ENCODE data around the gene ATP6V1D. TPM values are rescaled to one million over a fixed set of nuclear protein-coding genes. Genes with fewer than 3 reads are reported as not detected.

Gene ATP6V1D
- total and polyA plus RNA-seq, 4 donors = 37.6 to 65.4 (median 49.0) TPM

DNA sequence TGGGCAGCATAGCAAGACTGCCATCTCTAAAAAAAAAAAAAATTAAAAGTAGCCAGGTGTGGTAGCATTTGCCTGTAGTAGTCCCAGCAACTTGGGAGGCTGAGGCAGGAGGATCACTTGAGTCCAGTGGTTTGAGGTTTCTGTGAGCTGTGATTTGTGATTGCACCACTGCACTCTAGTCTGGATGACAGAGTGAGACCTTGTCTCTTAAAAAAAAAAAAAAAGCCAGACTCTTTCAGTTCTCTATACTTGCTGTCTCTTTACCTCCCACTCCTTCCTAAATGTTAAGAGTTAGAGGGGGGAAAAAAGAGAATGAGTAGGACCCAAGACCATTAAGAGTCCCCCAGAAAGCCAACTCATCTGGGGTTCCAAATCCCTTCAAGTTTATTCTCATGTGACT, 18.3 kb upstream of the ATP6V1D start:
- H3K36me3 ChIP-seq (ENCODE audit: control insufficient read depth in 1 of 2, insufficient read depth in 2 of 2, low read length in 1 of 2) = peaks cover 13 to 14% of the 10 kb centered on the region in 2 donors

GRCh38 chr14:67373347-67373746, 13.7 kb upstream of the ATP6V1D start:
- WGBS, 2 donors = 75% methylated on average over 2 of the region's 2 CpGs
- Histone ChIP-seq H3K27me3 (ENCODE audit: control insufficient read depth in 1 of 2, insufficient read depth in 2 of 2, low read length in 1 of 2) (no peaks in the 10 kb centered on the region), H3K9me3 (ENCODE audit: control insufficient read depth, low read length) (no peaks in the 10 kb centered on the region), H3K27ac (ENCODE audit: low read depth in 1 of 2, low read length in 2 of 2) (no peak overlapping the region), H3K4me1 (ENCODE audit: control insufficient read depth in 1 of 2, insufficient read depth in 2 of 2, low read length in 2 of 2) (no peaks in the 10 kb centered on the region), H3K36me3 (ENCODE audit: control insufficient read depth in 1 of 2, insufficient read depth in 2 of 2, low read length in 1 of 2) (peaks cover 9 to 14% of the 10 kb centered on the region in 2 donors), H3K4me3 (ENCODE audit: low read length in 2 of 2) (no peak overlapping the region)
- intact Hi-C loops (cut with DNase I) = no loop called here
- DNase-seq (no peak), ATAC-seq (ENCODE audit: low FRiP score) (no peak)

More for the DNA sequence above, 18.3 kb upstream of the ATP6V1D start:
- Histone ChIP-seq H3K9me3 (ENCODE audit: control insufficient read depth, low read length) (no peaks in the 10 kb centered on the region), H3K27ac (ENCODE audit: low read depth in 1 of 2, low read length in 2 of 2) (no peak overlapping the region), H3K27me3 (ENCODE audit: control insufficient read depth in 1 of 2, insufficient read depth in 2 of 2, low read length in 1 of 2) (no peaks in the 10 kb centered on the region), H3K4me3 (ENCODE audit: low read length in 2 of 2) (no peak overlapping the region), H3K4me1 (ENCODE audit: control insufficient read depth in 1 of 2, insufficient read depth in 2 of 2, low read length in 2 of 2) (no peaks in the 10 kb centered on the region)
- ATAC-seq (ENCODE audit: low FRiP score) = no peak
- intact Hi-C loops (cut with DNase I) = no loop called here
- no peak for DNase-seq

- DNase-seq = no peak
- no peak for ATAC-seq (ENCODE audit: low FRiP score)
- Histone ChIP-seq H3K9me3 (ENCODE audit: control insufficient read depth, low read length) (no peaks in the 10 kb centered on the region), H3K36me3 (ENCODE audit: control insufficient read depth in 1 of 2, insufficient read depth in 2 of 2, low read length in 1 of 2) (peaks cover 8 to 14% of the 10 kb centered on the region in 2 donors), H3K4me3 (ENCODE audit: low read length in 2 of 2) (no peak overlapping the region), H3K4me1 (ENCODE audit: control insufficient read depth in 1 of 2, insufficient read depth in 2 of 2, low read length in 2 of 2) (no peaks in the 10 kb centered on the region), H3K27ac (ENCODE audit: low read depth in 1 of 2, low read length in 2 of 2) (no peak overlapping the region), H3K27me3 (ENCODE audit: control insufficient read depth in 1 of 2, insufficient read depth in 2 of 2, low read length in 1 of 2) (no peaks in the 10 kb centered on the region)
- 98 to 100% methylated on average over 1 of the region's 1 CpG for WGBS, 2 donors
- intact Hi-C loops (cut with DNase I) = no loop called here
These were observed 13.2 kb upstream of the ATP6V1D start for GRCh38 chr14:67372833-67373232.

DNA sequence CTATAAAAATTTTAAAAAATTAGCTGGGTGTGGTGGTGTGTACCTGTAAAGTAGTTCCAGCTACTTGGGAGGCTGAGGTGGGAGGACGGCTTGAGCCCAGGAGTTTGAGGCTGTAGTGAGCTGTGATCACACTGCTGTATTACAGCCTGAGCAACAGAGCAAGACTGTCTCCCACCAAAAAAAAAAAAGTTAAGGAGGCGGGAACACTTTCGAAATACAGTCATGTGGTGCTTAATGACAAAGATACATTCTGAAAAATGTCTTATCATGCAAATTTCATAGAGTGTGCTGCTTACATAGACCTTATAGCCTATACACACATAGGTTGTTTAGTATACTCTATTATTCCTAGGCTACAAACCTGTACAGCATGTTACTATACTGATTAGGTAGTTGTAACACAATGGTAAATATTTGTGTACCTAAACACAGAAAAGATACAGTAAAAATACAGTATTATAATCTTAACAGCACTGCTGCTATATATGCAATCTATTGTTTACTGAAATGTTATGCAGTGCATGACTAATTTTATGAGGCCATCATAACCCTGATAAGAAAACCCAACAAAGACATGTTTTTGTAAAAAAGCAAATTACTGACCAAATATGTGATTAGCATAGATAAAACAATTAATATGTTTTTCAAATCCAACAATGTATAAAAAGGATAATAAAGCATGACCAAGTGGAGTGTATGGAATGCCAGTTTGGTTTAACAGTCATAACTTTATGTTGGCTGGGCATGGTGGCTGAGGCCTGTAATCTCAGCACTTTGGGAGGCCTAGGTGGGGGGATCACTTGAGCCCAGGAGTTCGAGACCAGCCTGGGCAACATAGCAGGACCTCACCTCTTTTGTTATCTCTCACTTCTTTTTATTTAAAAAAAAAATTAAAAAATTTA, 11.9 kb upstream of the ATP6V1D start:
- Histone ChIP-seq H3K9me3 (ENCODE audit: control insufficient read depth, low read length) (no peaks in the 10 kb centered on the region), H3K4me1 (ENCODE audit: control insufficient read depth in 1 of 2, insufficient read depth in 2 of 2, low read length in 2 of 2) (no peaks in the 10 kb centered on the region), H3K27me3 (ENCODE audit: control insufficient read depth in 1 of 2, insufficient read depth in 2 of 2, low read length in 1 of 2) (no peaks in the 10 kb centered on the region), H3K36me3 (ENCODE audit: control insufficient read depth in 1 of 2, insufficient read depth in 2 of 2, low read length in 1 of 2) (peaks cover 7 to 8% of the 10 kb centered on the region in 2 donors), H3K27ac (ENCODE audit: low read depth in 1 of 2, low read length in 2 of 2) (no peak overlapping the region), H3K4me3 (ENCODE audit: low read length in 2 of 2) (no peak overlapping the region)
- intact Hi-C loops (cut with DNase I) = no loop called here
- DNase-seq = no peak
- ATAC-seq (ENCODE audit: low FRiP score) = no peak
- 93 to 94% methylated on average over 4 of the region's 4 CpGs for WGBS, 2 donors

GRCh38 chr14:67370830-67371229, 11.2 kb upstream of the ATP6V1D start:
- intact Hi-C loops (cut with DNase I) = no loop called here
- no peak overlapping the region for H3K4me3 ChIP-seq (ENCODE audit: low read length in 2 of 2)
- H3K27me3 ChIP-seq (ENCODE audit: control insufficient read depth in 1 of 2, insufficient read depth in 2 of 2, low read length in 1 of 2) = no peaks in the 10 kb centered on the region
- no peaks in the 10 kb centered on the region for H3K9me3 ChIP-seq (ENCODE audit: control insufficient read depth, low read length)
- 94 to 95% methylated on average over 5 of the region's 5 CpGs for WGBS, 2 donors
- DNase-seq (no peak), ATAC-seq (ENCODE audit: low FRiP score) (no peak)
- no peak overlapping the region for H3K27ac ChIP-seq (ENCODE audit: low read depth in 1 of 2, low read length in 2 of 2)
- no peaks in the 10 kb centered on the region for H3K4me1 ChIP-seq (ENCODE audit: control insufficient read depth in 1 of 2, insufficient read depth in 2 of 2, low read length in 2 of 2)
- H3K36me3 ChIP-seq (ENCODE audit: control insufficient read depth in 1 of 2, insufficient read depth in 2 of 2, low read length in 1 of 2) = peaks cover 5 to 8% of the 10 kb centered on the region in 2 donors

GRCh38 chr14:67365476-67365875, 5.9 kb upstream of the ATP6V1D start:
- WGBS, 2 donors = 84 to 85% methylated on average over 4 of the region's 4 CpGs
- no peaks in the 10 kb centered on the region for H3K27me3 ChIP-seq (ENCODE audit: control insufficient read depth in 1 of 2, insufficient read depth in 2 of 2, low read length in 1 of 2)
- H3K4me3 ChIP-seq (ENCODE audit: low read length in 2 of 2) = no peak overlapping the region
- no peaks in the 10 kb centered on the region for H3K36me3 ChIP-seq (ENCODE audit: control insufficient read depth in 1 of 2, insufficient read depth in 2 of 2, low read length in 1 of 2)
- no peaks in the 10 kb centered on the region for H3K9me3 ChIP-seq (ENCODE audit: control insufficient read depth, low read length)
- peaks cover 0 to 2% of the 10 kb centered on the region in 2 donors for H3K4me1 ChIP-seq (ENCODE audit: control insufficient read depth in 1 of 2, insufficient read depth in 2 of 2, low read length in 2 of 2)
- no peak for ATAC-seq (ENCODE audit: low FRiP score)
- no peak overlapping the region for H3K27ac ChIP-seq (ENCODE audit: low read depth in 1 of 2, low read length in 2 of 2)
- intact Hi-C loops (cut with DNase I) = no loop called here
- no peak for DNase-seq

- DNase-seq (no peak), ATAC-seq (ENCODE audit: low FRiP score) (peak; percentile 67)
- Histone ChIP-seq H3K27ac (ENCODE audit: low read depth in 1 of 2, low read length in 2 of 2) (peak overlapping the region in 1 of 2 donors; percentile 78), H3K36me3 (ENCODE audit: control insufficient read depth in 1 of 2, insufficient read depth in 2 of 2, low read length in 1 of 2) (no peaks in the 10 kb centered on the region), H3K9me3 (ENCODE audit: control insufficient read depth, low read length) (no peaks in the 10 kb centered on the region), H3K27me3 (ENCODE audit: control insufficient read depth in 1 of 2, insufficient read depth in 2 of 2, low read length in 1 of 2) (no peaks in the 10 kb centered on the region), H3K4me1 (ENCODE audit: control insufficient read depth in 1 of 2, insufficient read depth in 2 of 2, low read length in 2 of 2) (peaks cover 0 to 5% of the 10 kb centered on the region in 2 donors), H3K4me3 (ENCODE audit: low read length in 2 of 2) (peak overlapping the region; percentile 43 to 57)
- intact Hi-C loops (cut with DNase I) = loop anchor here in 1 of 2 donors (5.0 kb wide), 1 partner anchor 118 kb away; the partner anchor contains the start of gene PALS1
- 1% methylated on average over 34 of the region's 34 CpGs for WGBS, 2 donors
These were observed 1.0 kb upstream of the ATP6V1D start for GRCh38 chr14:67360470-67361206.

GRCh38 chr14:67358924-67359774, 455 bp downstream of the ATP6V1D start:
- ATAC-seq (ENCODE audit: low FRiP score) (peak; percentile 4), DNase-seq (peak in 1 of 2 donors; percentile 78)
- no peaks in the 10 kb centered on the region for H3K36me3 ChIP-seq (ENCODE audit: control insufficient read depth in 1 of 2, insufficient read depth in 2 of 2, low read length in 1 of 2)
- 1% methylated on average over 38 of the region's 38 CpGs for WGBS, 2 donors
- H3K9me3 ChIP-seq (ENCODE audit: control insufficient read depth, low read length) = no peaks in the 10 kb centered on the region
- peaks cover 0 to 5% of the 10 kb centered on the region in 2 donors for H3K4me1 ChIP-seq (ENCODE audit: control insufficient read depth in 1 of 2, insufficient read depth in 2 of 2, low read length in 2 of 2)
- H3K27ac ChIP-seq (ENCODE audit: low read depth in 1 of 2, low read length in 2 of 2) = peak overlapping the region in 1 of 2 donors; percentile 76
- no peaks in the 10 kb centered on the region for H3K27me3 ChIP-seq (ENCODE audit: control insufficient read depth in 1 of 2, insufficient read depth in 2 of 2, low read length in 1 of 2)
- H3K4me3 ChIP-seq (ENCODE audit: low read length in 2 of 2) = peak overlapping the region; percentile 87 to 98
- intact Hi-C loops (cut with DNase I) = no loop called here
